SU-DHL-6 (cell line): ENCODE data around the gene KRTAP10-5.

Source experiments
- H2AFZ ChIP-seq: fragments of 200-600 bp; sonication (generic); 2 replicates; pipeline ENCODE4 v1.6.1; 2014; ENCODE audit warnings: low read depth, mild to moderate bottlenecking, moderate library complexity, mixed read lengths, antibody characterized with exemption, low read length; ENCODE audit not compliant: severe bottlenecking
- H3F3A ChIP-seq: fragments of 200-600 bp; shearing (Covaris generic); 2 replicates; pipeline ENCODE4 v1.6.0; 2016; ENCODE audit warnings: antibody characterized with exemption, mild to moderate bottlenecking; ENCODE audit not compliant: insufficient read depth
- H3K27ac ChIP-seq: fragments of 200-600 bp; sonication (generic); 2 replicates; pipeline ENCODE4 v1.5.1; 2016; ENCODE audit warnings: low read depth, mild to moderate bottlenecking, low read length, moderate library complexity, mixed read lengths
- H3K27me3 ChIP-seq: fragments of 200-600 bp; sonication (generic), shearing (Covaris generic); 2 replicates; pipeline ENCODE4 v1.6.0; 2014; ENCODE audit warnings: mild to moderate bottlenecking, low read length
- H3K36me3 ChIP-seq: fragments of 200-600 bp; sonication (generic); 2 replicates; pipeline ENCODE4 v1.6.1; 2014; ENCODE audit warnings: mild to moderate bottlenecking, low read length, mixed read lengths
- H3K4me2 ChIP-seq: fragments of 300-600, 200-600 bp; shearing (Covaris generic), sonication (generic); 2 replicates; pipeline ENCODE4 v1.6.0; 2014; ENCODE audit warnings: low read length, low read depth, mild to moderate bottlenecking; ENCODE audit not compliant: poor library complexity, severe bottlenecking
- H3K4me3 ChIP-seq: fragments of 200-600 bp; sonication (generic); 2 replicates; pipeline ENCODE4 v1.5.1; 2014; ENCODE audit warnings: antibody characterized with exemption, low read length, mild to moderate bottlenecking, mixed read lengths; ENCODE audit not compliant: insufficient read depth, poor library complexity, severe bottlenecking
- H3K79me2 ChIP-seq: fragments of 200-600 bp; sonication (generic); 2 replicates; pipeline ENCODE4 v1.6.1; 2014; ENCODE audit warnings: mild to moderate bottlenecking, low read length, moderate library complexity; ENCODE audit not compliant: insufficient read depth
- H3K9ac ChIP-seq: fragments of 200-600 bp; sonication (generic); 2 replicates; pipeline ENCODE4 v1.7.0; 2014; ENCODE audit warnings: mild to moderate bottlenecking, low read length
- H3K9me2 ChIP-seq: fragments of 200-600 bp; sonication (generic); replicated peaks from 2 replicates; pipeline ENCODE4 v1.6.1; 2014; ENCODE audit warnings: low read length; ENCODE audit not compliant: insufficient read depth
- H3K9me3 ChIP-seq: fragments of 200-600 bp; sonication (generic); 2 replicates; pipeline ENCODE4 v1.6.1; 2014; ENCODE audit warnings: low read length, mixed read lengths; ENCODE audit not compliant: insufficient read depth
- H4K20me1 ChIP-seq: fragments of 200-600 bp; sonication (generic); 2 replicates; pipeline ENCODE4 v1.6.1; 2014; ENCODE audit warnings: low read depth, mild to moderate bottlenecking, antibody characterized with exemption, low read length, moderate library complexity, mixed read lengths
- CTCF ChIP-seq: fragments of 200-600 bp; sonication (generic); IDR thresholded peaks from one replicate; pipeline ENCODE4 v1.5.1; 2017; ENCODE audit warnings: antibody characterized with exemption, mild to moderate bottlenecking, low read length, moderate library complexity; ENCODE audit not compliant: insufficient read depth, poor library complexity, severe bottlenecking
- EZH2phosphoT487 ChIP-seq: fragments of 200-600 bp; sonication (generic), shearing (Covaris generic); conservative IDR thresholded peaks from 2 replicates; pipeline ENCODE4 v1.6.1; 2018; ENCODE audit warnings: mild to moderate bottlenecking, antibody characterized with exemption, low read length, moderate library complexity, mixed read lengths

KRTAP10-5 gene

GRCh38 chr21:44556879-44557278, 23.5 kb downstream of the KRTAP10-5 start:
- TF ChIP-seq EZH2phosphoT487 (no peak), CTCF (no peak)
- Histone ChIP-seq H3K4me3 (no peak overlapping the region), H3K27ac (no peak overlapping the region), H2AFZ (no peak overlapping the region), H3K27me3 (no peaks in the 10 kb centered on the region), H3K4me2 (no peak overlapping the region), H3F3A (no peaks in the 10 kb centered on the region), H3K9ac (no peak overlapping the region), H3K9me2 (no peaks in the 10 kb centered on the region), H3K9me3 (no peaks in the 10 kb centered on the region), H3K79me2 (no peaks in the 10 kb centered on the region), H4K20me1 (no peaks in the 10 kb centered on the region), H3K36me3 (no peaks in the 10 kb centered on the region)

DNA sequence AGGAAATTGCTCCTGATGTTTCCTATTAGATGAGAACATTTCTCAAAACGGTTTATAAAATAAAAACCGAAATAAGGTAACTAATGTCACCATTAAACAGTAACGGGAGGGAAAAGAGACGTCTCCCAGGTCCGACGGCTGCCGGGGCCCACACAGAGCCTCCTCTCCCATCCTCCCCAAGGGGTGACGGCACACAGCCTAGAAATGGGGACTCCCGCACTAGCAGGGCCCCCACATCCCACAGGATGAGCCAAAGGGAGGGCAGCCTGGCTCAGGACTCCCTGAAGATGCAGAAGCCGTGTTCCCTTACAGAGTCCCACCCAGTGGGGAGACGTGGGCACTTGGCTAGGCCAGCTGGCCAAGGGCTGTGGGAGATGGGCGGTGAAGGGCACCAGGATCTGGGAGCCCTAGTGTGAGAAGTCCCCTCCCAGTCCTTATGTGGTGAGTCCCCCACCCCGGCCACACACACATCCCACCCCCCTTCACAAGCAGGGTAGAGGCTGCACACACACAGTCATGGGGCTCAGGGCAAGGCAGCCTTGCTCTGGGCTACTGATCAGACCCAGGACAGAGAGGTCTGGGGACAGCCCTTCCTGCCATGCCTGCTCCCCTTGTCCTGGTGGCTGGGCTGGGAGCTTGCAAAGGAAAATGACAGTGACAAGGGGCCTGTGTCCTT, 25.1 kb downstream of the KRTAP10-5 start:
- Histone ChIP-seq H3K27ac (no peak overlapping the region), H3K4me3 (no peak overlapping the region), H2AFZ (no peak overlapping the region), H4K20me1 (no peaks in the 10 kb centered on the region), H3K9me3 (no peaks in the 10 kb centered on the region), H3K9ac (no peak overlapping the region), H3K79me2 (no peaks in the 10 kb centered on the region), H3K27me3 (no peaks in the 10 kb centered on the region), H3K9me2 (no peaks in the 10 kb centered on the region), H3F3A (no peaks in the 10 kb centered on the region), H3K36me3 (no peaks in the 10 kb centered on the region), H3K4me2 (no peak overlapping the region)
- no peak for TF ChIP-seq EZH2phosphoT487
- no peak for TF ChIP-seq CTCF

DNA sequence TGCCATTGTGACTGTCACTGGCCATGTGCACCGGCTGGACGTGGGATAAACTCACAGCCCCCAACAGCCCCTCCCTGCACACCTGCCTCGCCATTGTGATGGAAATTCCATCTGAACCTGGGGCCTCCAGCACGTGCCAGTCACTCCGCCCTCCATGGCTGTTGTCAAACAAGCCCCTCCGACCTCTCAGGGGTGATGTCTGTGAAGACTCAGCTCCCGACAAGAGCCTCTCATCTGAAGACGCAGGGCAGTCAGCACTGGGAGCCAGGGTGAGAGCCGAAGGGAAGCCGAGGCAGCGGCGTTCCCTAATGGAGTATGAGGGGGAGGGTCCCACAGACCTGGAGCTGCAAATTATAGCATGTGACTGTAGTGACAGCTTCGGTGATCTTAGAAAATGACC, 27.7 kb downstream of the KRTAP10-5 start:
- H3K27me3 ChIP-seq = no peaks in the 10 kb centered on the region
- TF ChIP-seq CTCF (no peak), EZH2phosphoT487 (no peak)
- no peaks in the 10 kb centered on the region for H3F3A ChIP-seq
- no peaks in the 10 kb centered on the region for H3K9me3 ChIP-seq
- no peaks in the 10 kb centered on the region for H3K9me2 ChIP-seq
- H3K4me3 ChIP-seq = no peak overlapping the region
- no peaks in the 10 kb centered on the region for H4K20me1 ChIP-seq
- H3K36me3 ChIP-seq = no peaks in the 10 kb centered on the region
- no peaks in the 10 kb centered on the region for H3K79me2 ChIP-seq
- no peak overlapping the region for H2AFZ ChIP-seq
- no peak overlapping the region for H3K27ac ChIP-seq
- no peak overlapping the region for H3K4me2 ChIP-seq
- no peak overlapping the region for H3K9ac ChIP-seq
